HG02798 (cell line): ENCODE data around the gene CFAP299.

Experiments used
- ATAC-seq: cut with Tn5 transposase; IDR thresholded peaks from one replicate; pipeline ENCODE4 v1.9.1; 2021; ENCODE audit warnings: mild to moderate bottlenecking; ENCODE audit not compliant: unreplicated experiment, poor library complexity

Gene CFAP299

DNA sequence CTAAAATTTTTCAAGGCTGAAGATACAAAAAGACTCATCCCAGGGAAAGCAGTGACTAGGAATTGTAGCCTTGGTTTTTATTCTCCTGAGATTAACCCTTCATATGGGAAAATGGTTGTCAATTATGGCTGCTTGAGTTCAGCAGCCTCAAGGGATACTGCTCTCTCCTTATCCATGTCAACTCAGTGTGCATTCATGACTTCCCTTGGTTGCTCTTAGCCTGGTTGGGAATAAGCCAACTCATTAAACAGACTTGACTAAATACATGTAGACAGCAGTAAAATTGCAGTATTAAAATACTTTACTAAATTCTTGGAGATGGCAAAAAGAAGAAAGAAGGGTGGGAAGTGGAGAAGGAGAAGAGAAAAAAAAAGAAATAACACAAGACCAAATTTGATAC, 650.5 kb downstream of the CFAP299 start:
- ATAC-seq = no peak

DNA sequence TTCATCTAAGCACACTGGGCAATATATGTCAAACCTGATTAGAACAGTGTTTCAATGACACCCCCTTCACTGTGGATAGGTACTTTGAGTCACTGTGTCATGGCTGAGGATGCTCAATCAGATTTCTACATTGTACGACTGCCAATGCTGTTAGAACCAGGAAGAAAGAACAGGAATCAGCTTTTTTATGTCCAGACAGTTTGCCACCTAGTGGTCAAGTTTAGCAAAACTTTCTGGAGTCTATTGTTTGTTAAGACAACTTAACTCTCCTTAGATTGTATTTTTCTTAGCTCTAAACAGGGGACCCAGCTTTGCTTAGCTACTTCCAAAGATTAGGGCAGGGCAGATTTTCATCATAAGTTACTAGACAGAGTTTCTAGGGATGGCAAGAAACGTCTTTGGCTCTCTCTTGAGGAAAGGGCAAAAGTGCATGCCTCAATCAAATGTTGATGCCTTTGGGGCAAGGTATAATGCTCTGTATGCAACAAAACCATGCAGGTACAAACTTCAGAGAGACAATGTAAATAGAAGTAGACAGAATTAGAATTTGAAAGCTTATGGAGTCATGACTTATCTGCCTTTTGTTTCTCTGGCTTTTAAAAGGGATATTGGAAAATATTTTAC, 654.5 kb downstream of the CFAP299 start:
- peak; percentile 89 for ATAC-seq

DNA sequence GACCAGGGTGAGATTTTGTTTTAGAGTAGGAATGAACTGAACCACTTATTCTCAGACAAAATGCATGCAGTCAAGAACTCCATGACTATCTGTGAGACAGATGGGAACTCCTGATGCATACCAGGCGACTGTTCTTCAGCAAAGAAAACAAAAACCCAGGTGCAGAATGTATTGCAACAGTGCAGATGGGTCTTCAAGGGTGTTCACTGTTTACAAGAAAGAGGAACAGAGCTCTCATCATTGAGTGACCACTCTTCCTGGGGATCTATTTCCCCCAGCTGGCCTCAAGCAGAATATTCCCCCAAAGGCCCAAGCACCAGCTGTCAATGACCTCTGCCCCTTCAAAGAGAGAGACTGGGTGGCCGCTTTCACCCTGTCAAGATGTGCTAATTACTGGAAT, 655.3 kb downstream of the CFAP299 start:
- no peak for ATAC-seq

DNA sequence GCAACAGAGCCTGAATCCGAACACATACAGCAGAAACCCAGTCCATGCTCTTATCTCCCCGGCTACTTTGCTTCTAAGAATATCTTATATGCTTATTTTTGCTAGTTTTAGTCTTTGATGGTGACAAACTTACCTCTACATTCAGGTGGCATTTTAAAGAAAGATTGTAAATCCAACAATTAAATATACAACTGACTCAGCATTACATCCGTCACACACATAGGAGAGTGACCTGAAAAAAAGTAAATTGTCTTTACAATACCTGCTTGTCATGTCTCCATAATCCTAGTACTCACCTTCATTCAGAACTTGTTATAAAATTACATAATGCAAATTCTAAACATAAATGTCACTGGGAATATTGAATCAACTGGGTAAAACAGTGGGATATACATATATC, 664.4 kb downstream of the CFAP299 start:
- no peak for ATAC-seq

- ATAC-seq = peak; percentile 99
These were observed 668.1 kb downstream of the CFAP299 start for GRCh38 chr4:81003597-81004111.

- ATAC-seq = no peak
These were observed 671.9 kb downstream of the CFAP299 start for GRCh38 chr4:81007417-81007816.
